DOHH2 (cell line): ENCODE results near the gene FAM174C.

Experiments used
- CTCF ChIP-seq: fragments of 200-600 bp; sonication (generic); IDR thresholded peaks from one replicate; pipeline ENCODE4 v1.5.1; 2014; ENCODE audit warnings: antibody characterized with exemption, mild to moderate bottlenecking, low read depth, low read length; ENCODE audit not compliant: poor library complexity, severe bottlenecking
- EZH2phosphoT487 ChIP-seq: fragments of 200-600 bp; sonication (generic); IDR thresholded peaks from 2 replicates; pipeline ENCODE4 v1.6.1; 2017; ENCODE audit warnings: borderline replicate concordance, mild to moderate bottlenecking, antibody characterized with exemption, low read length, moderate library complexity, mixed read lengths

GRCh38 chr19:1244693-1245451, 30.5 kb upstream of the FAM174C start:
- TF ChIP-seq CTCF (no peak), EZH2phosphoT487 (no peak)
